ENCODE measurements around the gene PPP1R13B. TPM values are rescaled to one million over a fixed set of nuclear protein-coding genes. Genes with fewer than 3 reads are reported as not detected.

The PPP1R13B gene
- total and polyA plus RNA-seq, 2 experiments from 2014 or later: 88.5 to 124 TPM

DNA sequence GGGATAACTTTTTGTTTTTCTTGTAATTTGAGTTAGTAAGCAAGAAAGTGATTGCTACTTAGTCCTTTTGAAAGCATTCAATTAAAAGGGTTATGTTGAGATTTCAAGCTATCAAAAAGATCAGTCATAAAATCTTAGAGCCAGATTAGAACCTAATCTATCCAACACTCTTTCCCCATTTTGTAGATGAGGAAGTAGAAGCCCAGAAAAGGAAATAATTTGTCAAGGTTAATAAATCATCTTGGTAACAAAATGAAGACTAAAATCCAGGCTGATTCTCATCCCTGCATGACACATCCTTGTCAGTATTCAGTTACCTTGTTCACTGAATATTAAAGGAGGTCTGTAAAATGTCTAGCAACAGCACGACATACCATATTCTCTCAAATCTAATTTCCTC, 26.5 kb downstream of the PPP1R13B start:
- H3K4me3 ChIP-seq: no peak overlapping the region
- peaks cover 82% of the 10 kb centered on the region for H3K4me1 ChIP-seq (ENCODE audit: low read depth)
- no peaks in the 10 kb centered on the region for H3K27me3 ChIP-seq
- H3K9me3 ChIP-seq (ENCODE audit: low read depth): no peaks in the 10 kb centered on the region
- H3K27ac ChIP-seq: peak overlapping the region; percentile 94
- no peaks in the 10 kb centered on the region for H3K36me3 ChIP-seq
- TF ChIP-seq CTCF (IDR thresholded peaks at IDR 0.05; ENCODE audit: low read depth, low read length): no peak
- DNase-seq (ENCODE audit: low read depth in 1 of 2, low spot score in 1 of 2): no peak

- Histone ChIP-seq H3K9me3 (ENCODE audit: low read depth) (no peaks in the 10 kb centered on the region), H3K27ac (peak overlapping the region; percentile 94), H3K4me3 (peak overlapping the region; percentile 3), H3K27me3 (no peaks in the 10 kb centered on the region), H3K36me3 (no peaks in the 10 kb centered on the region), H3K4me1 (ENCODE audit: low read depth) (peaks cover 77% of the 10 kb centered on the region)
- DNase-seq (ENCODE audit: low read depth in 1 of 2, low spot score in 1 of 2): no peak
- TF ChIP-seq CTCF (IDR thresholded peaks at IDR 0.05; ENCODE audit: low read depth, low read length): no peak
Measured at GRCh38 chr14:103820382-103820781, 27.0 kb downstream of the PPP1R13B start.

GRCh38 chr14:103819503-103820307, 27.7 kb downstream of the PPP1R13B start:
- Histone ChIP-seq H3K4me1 (ENCODE audit: low read depth) (peaks cover 70% of the 10 kb centered on the region), H3K36me3 (no peaks in the 10 kb centered on the region), H3K27me3 (no peaks in the 10 kb centered on the region), H3K9me3 (ENCODE audit: low read depth) (no peaks in the 10 kb centered on the region), H3K4me3 (peak overlapping the region; percentile 3), H3K27ac (peak overlapping the region; percentile 94)
- peak; percentile 42 to 89 for DNase-seq (ENCODE audit: low read depth in 1 of 2, low spot score in 1 of 2)
- no peak for TF ChIP-seq CTCF (IDR thresholded peaks at IDR 0.05; ENCODE audit: low read depth, low read length)

DNA sequence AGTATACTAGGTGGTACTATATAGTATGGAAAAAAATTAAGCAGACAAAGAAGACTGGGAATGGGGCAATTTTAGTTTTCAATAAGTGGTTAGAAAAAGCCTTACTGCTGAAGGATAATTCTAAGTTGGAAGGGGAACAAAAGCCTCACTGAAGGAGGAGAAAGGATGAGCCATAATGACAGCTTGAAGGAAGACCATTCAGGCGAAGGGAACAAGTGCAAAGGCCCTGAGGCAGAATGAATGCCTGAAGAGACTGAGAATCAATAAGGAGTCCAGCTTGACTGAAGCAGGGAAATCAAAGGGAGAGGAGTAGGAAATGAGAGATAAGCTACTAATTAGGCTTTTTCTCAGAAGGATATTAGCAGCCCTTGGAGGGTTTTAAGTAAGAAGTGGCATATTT, 28.5 kb downstream of the PPP1R13B start:
- Histone ChIP-seq H3K9me3 (ENCODE audit: low read depth) (no peaks in the 10 kb centered on the region), H3K4me3 (no peak overlapping the region), H3K27me3 (no peaks in the 10 kb centered on the region), H3K27ac (peak overlapping the region; percentile 94), H3K36me3 (no peaks in the 10 kb centered on the region), H3K4me1 (ENCODE audit: low read depth) (peaks cover 66% of the 10 kb centered on the region)
- no peak for DNase-seq (ENCODE audit: low read depth in 1 of 2, low spot score in 1 of 2)
- no peak for TF ChIP-seq CTCF (IDR thresholded peaks at IDR 0.05; ENCODE audit: low read depth, low read length)

- Histone ChIP-seq H3K9me3 (ENCODE audit: low read depth) (no peaks in the 10 kb centered on the region), H3K4me3 (no peak overlapping the region), H3K4me1 (ENCODE audit: low read depth) (peaks cover 65% of the 10 kb centered on the region), H3K36me3 (no peaks in the 10 kb centered on the region), H3K27me3 (no peaks in the 10 kb centered on the region), H3K27ac (peak overlapping the region; percentile 94)
- TF ChIP-seq CTCF (IDR thresholded peaks at IDR 0.05; ENCODE audit: low read depth, low read length): no peak
- DNase-seq (ENCODE audit: low read depth in 1 of 2, low spot score in 1 of 2): no peak
Measured at GRCh38 chr14:103818422-103818821, 29.0 kb downstream of the PPP1R13B start.

Data from cardiac muscle cell (in vitro differentiated cells and primary cell).